OCI-LY1 (cell line): Measurements from ENCODE around the gene MYO5C.

Source experiments
- EZH2 ChIP-seq: fragments of 200-600 bp; sonication (generic), shearing (Covaris generic); IDR thresholded peaks from 2 replicates; pipeline ENCODE4 v1.8.0; 2017; ENCODE audit warnings: borderline replicate concordance, mixed run types, mild to moderate bottlenecking, antibody characterized with exemption, low read length, moderate library complexity, mixed read lengths
- TF ChIP-seq, protein P1 (sequence below): fragments of 200-600 bp; sonication (generic), shearing (Covaris generic); IDR thresholded peaks from 2 replicates; pipeline ENCODE4 v1.5.1; 2017; ENCODE audit warnings: mild to moderate bottlenecking, antibody characterized with exemption, low read length, moderate library complexity, mixed read lengths

DNA sequence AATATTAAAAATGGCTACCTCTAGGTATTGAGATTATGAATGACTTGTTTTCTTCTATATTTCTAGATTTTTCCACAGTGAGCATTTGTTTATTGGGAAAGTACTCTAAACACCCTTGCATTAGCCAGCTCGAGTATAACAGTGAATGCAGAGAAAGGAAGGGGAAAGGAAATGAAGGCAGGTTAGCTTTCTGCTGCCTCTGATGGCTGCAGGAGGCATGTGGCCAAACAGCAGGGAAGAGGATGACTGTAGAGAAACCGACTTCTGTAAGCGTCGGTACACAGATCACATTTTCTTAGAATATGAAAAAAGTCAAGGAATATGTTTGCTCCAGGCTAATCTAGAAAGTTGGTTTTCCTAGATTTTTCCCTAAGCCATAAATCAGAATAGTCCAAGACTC, 124.2 kb downstream of the MYO5C start:
- TF ChIP-seq, protein P1, sequence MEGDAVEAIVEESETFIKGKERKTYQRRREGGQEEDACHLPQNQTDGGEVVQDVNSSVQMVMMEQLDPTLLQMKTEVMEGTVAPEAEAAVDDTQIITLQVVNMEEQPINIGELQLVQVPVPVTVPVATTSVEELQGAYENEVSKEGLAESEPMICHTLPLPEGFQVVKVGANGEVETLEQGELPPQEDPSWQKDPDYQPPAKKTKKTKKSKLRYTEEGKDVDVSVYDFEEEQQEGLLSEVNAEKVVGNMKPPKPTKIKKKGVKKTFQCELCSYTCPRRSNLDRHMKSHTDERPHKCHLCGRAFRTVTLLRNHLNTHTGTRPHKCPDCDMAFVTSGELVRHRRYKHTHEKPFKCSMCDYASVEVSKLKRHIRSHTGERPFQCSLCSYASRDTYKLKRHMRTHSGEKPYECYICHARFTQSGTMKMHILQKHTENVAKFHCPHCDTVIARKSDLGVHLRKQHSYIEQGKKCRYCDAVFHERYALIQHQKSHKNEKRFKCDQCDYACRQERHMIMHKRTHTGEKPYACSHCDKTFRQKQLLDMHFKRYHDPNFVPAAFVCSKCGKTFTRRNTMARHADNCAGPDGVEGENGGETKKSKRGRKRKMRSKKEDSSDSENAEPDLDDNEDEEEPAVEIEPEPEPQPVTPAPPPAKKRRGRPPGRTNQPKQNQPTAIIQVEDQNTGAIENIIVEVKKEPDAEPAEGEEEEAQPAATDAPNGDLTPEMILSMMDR, result no peak; the same call in 1 of the 2 replicates
- TF ChIP-seq EZH2, result no peak
